A673 (cell line): Measurements from ENCODE around the gene PTGDR.

Source experiments
- EZH2 ChIP-seq: fragments of 200-600 bp; sonication (generic); IDR thresholded peaks from 2 replicates; pipeline ENCODE4 v1.6.1; 2017; ENCODE audit warnings: borderline replicate concordance, low read depth, mild to moderate bottlenecking, mixed read lengths, antibody characterized with exemption, low read length; ENCODE audit not compliant: poor library complexity, severe bottlenecking
- TF ChIP-seq, protein P1 (sequence below): fragments of 300-800, 200-600 bp; sonication (generic); conservative IDR thresholded peaks from 2 replicates; pipeline ENCODE4 v1.5.1; 2017; ENCODE audit warnings: low read depth, mild to moderate bottlenecking, antibody characterized with exemption, low read length, moderate library complexity, mixed read lengths

DNA sequence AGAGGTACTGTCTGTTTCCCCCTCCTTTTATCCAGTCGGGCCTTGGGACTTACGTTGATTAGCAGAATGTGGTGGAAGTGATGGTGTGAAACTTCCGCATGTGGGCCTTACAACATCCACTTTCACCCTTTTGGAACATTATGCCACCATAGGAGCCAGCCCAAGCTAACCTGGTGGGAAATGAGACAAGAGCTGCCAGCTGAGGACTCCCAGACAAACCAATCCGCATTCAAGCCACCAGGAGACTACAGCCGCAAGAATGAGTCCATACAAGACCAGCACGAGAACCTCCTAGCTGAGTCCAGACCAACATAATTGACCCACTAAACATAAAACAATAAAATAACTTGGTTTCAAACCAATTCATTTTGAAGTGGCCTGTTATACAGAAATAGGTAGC is 37.5 kb downstream of the PTGDR start:
- no peak for TF ChIP-seq EZH2
- TF ChIP-seq, protein P1, sequence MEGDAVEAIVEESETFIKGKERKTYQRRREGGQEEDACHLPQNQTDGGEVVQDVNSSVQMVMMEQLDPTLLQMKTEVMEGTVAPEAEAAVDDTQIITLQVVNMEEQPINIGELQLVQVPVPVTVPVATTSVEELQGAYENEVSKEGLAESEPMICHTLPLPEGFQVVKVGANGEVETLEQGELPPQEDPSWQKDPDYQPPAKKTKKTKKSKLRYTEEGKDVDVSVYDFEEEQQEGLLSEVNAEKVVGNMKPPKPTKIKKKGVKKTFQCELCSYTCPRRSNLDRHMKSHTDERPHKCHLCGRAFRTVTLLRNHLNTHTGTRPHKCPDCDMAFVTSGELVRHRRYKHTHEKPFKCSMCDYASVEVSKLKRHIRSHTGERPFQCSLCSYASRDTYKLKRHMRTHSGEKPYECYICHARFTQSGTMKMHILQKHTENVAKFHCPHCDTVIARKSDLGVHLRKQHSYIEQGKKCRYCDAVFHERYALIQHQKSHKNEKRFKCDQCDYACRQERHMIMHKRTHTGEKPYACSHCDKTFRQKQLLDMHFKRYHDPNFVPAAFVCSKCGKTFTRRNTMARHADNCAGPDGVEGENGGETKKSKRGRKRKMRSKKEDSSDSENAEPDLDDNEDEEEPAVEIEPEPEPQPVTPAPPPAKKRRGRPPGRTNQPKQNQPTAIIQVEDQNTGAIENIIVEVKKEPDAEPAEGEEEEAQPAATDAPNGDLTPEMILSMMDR: no peak
